GM21529 (cell line): ENCODE measurements around the gene DSN1.
A peak's percentile ranks its signal among the peaks of the same experiment; 100 is the strongest.
"Not testable (repeated sequence)": the region's sequence is repeated elsewhere in the genome, so short reads cannot be mapped to it uniquely, and the experiment has no call there.

Experiments
- ATAC-seq: cut with Tn5 transposase; IDR thresholded peaks from one replicate; pipeline ENCODE4 v1.9.1; 2021; ENCODE audit not compliant: unreplicated experiment

Gene DSN1, protein sequence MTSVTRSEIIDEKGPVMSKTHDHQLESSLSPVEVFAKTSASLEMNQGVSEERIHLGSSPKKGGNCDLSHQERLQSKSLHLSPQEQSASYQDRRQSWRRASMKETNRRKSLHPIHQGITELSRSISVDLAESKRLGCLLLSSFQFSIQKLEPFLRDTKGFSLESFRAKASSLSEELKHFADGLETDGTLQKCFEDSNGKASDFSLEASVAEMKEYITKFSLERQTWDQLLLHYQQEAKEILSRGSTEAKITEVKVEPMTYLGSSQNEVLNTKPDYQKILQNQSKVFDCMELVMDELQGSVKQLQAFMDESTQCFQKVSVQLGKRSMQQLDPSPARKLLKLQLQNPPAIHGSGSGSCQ

DNA sequence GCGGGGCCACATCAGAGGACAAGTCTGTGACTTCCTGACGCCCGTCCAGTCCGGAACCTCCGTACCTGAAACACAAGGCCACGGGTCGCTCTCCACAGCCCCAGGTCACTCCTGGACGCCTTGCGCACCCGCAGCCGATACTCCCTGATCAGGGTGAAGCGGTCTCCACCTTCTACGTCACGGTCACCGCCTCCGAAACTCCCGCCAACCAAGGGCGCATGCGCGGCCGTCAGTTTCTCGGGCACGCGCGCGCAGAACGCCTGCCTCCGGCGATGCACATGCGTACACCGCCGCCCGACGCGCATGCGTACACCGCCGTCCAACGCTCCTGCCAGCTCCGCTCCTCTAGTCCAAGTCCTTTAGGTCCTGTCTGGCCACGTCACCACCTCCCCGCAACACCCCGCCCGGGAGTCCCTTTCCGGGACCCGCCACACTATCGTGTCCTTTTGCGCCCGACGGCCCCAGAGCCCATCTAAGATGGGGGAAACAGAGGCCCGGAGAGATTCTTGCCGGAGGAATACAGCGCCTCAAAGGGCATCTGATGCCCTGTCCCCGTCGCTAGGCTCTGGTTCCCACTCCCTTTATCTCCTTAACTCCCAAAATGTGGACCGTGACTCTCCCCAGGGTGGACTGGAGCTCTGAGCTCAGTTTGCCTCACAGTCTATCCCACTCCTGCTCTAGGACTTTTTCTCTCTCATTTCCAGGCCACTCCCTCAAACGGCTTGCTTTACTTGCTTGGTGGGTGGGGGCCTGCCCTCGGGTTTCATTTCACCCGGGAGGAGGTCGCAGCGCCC is at the start of gene DSN1:
TSS of gene DSN1 (minus strand) at position 167 of the 794 bp plus-strand sequence. CDS start 2,305 bp downstream, outside the sequence.
- peak; percentile 80 for ATAC-seq

DNA sequence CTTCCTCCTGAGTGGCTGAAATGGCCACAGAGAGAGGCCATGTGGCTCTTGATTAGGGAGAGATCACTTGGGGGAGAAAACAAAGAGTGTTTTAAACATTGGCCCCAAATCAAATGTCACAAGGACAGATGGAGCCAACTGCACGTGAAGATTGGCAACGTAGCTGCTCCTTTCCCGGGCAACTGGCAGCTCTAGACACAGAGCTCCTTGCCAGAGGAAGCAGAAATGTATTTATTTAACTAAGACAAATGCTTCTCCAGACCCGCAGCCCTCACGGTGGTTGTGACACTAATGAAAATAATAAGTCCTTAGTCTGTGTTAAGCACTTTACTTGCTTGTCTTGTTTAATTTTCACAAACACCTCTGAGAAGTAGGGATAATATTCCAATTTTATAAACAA is 49.6 kb upstream of the DSN1 start:
- ATAC-seq, result no peak

DNA sequence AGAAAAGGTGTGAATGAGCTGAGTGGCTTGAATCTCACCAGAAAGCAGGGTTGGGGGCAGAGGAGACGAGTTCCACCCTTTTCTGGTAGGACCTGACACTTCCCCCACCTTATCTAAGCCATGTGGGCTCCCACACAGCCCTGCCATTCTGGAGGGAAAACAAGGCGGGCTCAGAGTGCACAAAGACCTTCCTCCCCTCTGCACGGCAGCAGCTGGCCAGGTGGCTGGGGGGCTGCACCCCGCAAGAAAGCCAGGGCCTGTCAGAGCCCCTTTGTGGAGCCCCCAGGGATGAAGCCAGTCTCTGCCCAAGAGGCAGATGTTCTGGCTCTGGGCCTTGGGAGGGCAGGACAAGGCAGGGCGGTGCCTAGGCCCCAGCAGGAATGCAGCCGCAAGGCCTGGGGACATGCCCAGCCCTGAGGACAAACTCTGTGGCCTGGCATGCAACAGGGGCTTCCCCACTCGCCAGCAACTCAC is 48.4 kb upstream of the DSN1 start:
- no peak for ATAC-seq

DNA sequence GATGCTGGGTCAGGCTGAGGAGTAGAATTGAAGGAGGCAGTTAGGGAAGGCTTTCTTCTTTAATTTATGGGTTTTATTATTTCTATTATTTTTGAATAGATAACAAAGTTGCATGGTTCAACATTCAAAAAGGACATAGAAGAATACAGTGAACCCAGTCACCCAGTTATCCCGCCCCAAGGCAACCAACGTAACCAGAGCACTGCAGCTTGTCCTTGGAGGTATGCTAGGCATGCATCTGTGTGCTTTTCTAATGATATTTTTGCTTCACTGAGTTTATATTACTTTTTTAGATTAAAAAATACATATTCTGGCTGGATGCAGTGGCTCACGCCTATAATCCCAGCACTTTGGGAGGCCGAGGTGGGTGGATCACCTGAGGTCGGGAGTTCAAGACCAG is 47.4 kb upstream of the DSN1 start:
- no peak for ATAC-seq

DNA sequence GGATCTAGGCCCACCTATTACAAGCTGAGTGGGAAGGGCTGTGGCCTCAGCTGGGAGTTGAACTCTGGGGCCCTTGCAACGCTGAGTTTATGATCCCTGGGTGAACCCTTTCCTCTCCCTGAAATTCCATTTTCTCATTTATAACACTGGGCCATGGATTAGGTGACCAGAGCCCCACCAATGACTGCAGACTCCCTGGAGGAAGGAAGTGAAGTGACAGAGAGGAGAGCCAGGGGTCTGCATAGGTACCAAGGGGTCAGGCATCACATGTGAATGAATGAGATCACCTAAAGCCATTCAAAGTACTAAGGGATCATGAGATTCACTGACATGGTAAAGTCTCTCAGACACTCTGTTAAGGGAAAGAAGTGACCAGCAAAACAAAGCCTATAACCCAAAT is 46.5 kb upstream of the DSN1 start:
- no peak for ATAC-seq

DNA sequence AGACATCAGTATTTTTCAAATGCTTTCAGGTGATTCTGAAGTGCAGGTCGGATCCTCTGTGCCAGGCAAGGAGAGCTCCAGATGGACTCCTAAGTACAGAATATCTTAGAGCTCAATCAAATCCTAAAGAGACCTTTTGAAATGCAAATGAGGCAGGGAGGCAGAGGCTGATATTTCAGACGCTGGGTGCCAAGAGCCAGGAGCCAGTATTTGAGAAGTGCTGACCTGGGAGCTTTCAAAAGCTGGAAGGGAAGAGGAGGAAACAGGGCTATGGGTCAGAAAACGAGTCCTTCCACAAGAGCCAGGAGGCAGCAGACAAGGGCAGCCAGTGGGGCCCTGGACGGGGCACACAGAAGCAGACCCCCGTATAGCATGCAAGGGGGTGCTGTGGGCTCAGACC is 46.1 kb upstream of the DSN1 start:
- no peak for ATAC-seq

GRCh38 chr20:36818861-36819260 is 45.3 kb upstream of the DSN1 start:
- ATAC-seq, result no peak

GRCh38 chr20:36818185-36818584 is 44.6 kb upstream of the DSN1 start:
- no peak for ATAC-seq

DNA sequence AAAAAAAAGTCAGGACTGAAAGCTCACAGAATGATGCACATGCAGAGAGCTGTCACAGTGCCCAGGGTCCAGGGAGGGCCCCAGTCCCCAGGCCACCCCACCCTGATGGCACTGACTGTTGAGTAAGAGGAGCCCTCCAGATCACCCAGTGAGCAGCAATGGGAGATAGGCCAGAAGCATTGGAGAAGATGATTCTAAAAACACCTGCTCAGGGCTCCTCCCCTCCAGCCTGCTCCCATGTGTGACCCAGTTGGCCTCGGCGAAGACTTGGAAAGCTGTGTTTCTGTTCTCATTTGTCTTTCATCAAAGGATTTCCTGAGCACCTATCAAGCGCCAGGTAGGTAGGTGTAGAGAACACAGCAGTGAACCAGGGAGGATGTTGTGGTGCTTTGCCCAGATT is 43.9 kb upstream of the DSN1 start:
- no peak for ATAC-seq

DNA sequence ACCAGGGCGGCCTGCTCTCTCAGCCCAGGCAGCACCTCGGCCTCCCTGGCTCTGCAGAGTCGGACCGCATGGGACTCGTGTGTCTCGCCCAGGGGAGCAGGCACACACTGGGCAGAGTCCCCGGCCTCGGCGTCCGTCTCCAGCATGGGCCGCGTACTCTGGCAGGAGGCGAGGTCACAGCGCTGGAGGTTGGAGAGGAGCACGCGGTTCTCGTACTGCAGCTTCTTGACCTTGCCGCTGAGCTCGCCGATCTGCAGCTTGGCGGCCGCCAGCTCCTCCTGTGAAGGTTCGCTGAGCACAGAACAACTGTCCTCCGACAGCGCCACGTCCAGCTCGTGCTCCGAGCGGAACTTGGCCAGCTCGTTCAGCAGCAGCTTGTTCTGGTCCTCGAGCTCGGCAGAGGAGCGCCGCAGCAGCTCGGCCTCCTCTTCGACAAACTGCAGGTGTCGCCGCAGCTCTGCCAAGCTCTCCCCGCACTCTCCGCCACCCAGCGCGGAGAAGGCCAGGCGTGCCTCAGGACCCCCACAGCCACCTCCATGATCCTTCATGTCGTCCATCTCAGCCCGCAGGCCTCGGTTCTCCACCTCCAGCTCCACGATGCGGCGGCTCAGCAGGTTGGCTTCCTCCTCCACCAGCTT is 42.0 kb upstream of the DSN1 start:
- no peak for ATAC-seq

DNA sequence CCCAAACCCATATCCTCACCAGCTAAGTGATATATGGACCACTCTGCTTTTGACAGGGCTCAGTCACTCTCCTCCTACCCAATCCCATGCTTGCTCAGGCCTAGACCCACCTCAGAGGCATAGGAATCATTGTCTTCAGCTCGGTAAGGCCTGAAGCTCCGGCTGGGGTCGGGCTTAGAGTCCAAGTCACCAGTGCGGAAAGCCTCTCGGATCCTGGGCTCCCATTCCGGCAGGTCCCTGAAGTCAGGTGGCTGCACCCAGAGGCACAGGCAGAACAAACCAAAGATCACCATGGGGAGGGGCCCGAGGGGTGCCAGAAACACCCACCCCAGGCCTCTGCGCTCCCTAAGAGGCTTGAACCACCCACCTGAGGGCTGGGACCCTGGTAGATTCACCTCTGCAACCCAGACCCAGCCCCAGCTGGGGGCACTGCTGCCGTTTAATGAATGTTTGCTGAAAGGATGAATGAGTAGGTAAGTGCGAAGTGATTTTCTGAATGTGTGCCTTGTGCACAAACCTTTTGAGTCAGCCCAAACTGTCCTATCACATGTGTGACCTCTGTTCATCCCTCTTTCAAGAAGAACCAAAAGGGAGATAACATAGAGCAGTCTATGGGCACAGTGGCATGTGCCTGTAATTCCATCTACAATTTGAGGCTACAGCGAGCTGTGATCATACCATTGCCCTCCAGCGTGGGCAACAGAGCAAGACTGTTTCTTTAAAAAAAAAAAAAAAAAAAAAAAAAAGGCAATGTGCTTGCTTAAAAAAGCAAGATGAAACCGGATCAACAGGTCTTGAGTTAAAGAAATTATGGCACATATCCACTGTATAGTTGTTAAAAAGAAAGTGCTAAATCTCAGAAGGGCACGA is 39.3 kb upstream of the DSN1 start:
- no peak for ATAC-seq

DNA sequence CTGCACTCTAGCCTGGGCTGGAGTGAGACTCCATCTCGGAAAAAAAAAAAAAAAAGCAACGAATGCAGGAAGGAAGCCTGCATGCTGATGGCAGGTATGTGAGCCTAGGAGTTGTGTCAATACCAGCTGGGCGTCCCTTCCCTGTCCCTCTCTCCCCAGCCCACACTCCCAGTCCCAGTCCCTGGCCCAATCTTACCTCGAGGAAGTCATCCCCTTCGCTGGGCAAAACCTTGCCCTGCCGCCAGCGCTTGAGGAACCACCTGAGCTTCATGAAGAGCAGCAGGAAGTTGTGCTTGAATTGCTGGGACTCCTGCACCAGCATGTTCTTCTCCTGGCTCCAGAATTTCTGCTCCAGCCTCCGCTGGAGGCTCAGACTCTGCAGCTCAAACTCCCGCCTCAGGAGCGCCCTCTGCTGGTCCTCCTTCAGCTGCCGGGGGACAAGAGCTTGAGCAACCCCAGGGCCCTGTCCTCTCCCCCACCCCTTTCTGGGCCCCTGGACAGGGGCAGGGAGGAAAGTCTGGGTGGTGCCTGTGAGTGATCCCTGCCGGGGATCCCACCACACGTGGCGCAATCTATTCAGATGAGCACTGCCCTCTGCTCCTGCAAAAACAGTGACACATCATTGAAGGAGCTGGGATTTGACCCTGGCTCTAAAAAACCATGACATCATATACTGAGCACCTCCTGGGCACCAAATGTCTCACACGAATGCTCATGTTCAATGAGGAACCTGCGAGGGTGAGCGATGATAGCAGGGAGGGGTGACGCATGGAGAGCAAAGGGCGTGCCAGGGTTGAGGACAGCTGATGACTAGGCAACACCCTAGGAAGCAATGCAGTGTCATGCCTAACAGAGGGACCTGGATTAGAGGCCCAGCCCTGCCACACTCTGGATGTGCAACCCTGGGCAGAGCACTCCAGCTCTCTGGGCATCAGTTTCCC is 35.0 kb upstream of the DSN1 start:
- no peak for ATAC-seq

DNA sequence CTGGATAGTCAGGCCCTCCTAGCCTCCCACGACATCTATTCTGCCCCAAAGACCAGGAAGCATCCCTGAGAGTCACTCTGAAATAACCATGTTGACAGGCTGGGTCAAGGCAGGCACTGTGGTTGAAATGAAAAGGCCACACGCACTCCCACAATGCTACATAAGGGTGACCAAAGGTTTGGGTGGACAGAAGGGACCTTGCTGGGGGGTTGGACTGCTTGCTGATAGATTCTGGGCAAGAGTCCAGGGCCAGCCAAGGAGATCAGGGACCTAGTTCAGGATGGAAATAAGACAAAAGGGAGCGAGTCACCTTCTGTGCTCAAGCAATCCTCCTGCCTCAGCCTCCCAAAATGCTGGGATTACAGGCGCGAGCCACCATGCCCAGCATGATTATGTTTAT is 32.5 kb upstream of the DSN1 start:
- no peak for ATAC-seq

GRCh38 chr20:36805396-36805795 is 31.8 kb upstream of the DSN1 start:
- no peak for ATAC-seq

DNA sequence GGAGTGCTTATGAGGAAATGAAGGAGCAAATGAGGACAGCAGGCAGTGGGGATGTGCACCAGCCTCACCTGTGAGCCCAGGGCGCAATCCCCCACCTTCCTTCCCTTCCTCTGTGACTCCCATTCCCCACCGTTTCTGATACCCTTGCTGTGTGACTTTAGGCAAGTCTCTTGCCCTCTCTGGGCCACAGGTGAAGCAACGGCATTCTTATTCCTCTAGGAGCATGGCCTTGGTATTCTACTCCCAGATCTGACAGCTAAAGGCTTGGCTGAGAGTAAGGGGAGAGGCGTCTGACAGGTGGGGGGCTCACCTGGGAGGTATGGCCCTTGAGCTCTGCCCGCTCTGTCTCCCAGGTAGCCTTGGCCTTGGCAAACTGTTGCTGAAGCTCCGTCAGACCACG is 30.9 kb upstream of the DSN1 start:
- no peak for ATAC-seq

- no peak for ATAC-seq
Observed at GRCh38 chr20:36802326-36803222, 29.0 kb upstream of the DSN1 start.

DNA sequence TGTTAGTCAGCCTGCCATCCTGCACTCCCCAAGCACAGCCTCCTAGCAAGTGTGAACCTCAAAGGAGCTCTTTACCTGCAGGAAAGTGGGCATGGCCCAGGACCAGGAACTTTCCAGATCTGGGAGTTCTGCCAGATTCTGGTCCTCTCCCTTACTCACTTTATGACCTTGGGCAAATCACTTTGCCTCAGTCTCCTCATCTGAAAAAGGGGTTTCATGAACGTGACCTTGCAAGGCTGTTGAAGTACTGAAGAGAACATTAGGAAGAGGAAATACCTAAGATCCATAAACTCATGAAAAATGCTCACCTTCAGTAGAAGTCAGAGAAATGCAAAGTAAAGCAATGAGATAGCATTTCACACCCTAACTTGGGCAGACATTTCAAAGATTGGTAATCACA is 26.8 kb upstream of the DSN1 start:
- ATAC-seq, result no peak

GRCh38 chr20:36799313-36799712 is 25.8 kb upstream of the DSN1 start:
- ATAC-seq, result not testable (repeated sequence)

- no peak for ATAC-seq
Observed at GRCh38 chr20:36796875-36797274, 23.3 kb upstream of the DSN1 start.
